ENCODE measurements around the gene FRMD3. TPM values are rescaled to one million over a fixed set of nuclear protein-coding genes. Genes with fewer than 3 reads are reported as not detected.

The FRMD3 gene
- total and polyA plus RNA-seq, 4 donors = 0.16 to 0.75 (median 0.48) TPM

GRCh38 chr9:83296123-83296522 lies 242.1 kb downstream of the FRMD3 start:
- no peaks in the 10 kb centered on the region for H3K9me3 ChIP-seq (ENCODE audit: control insufficient read depth in 4 of 4, low read length in 3 of 4)
- no peak overlapping the region for H3K4me3 ChIP-seq (ENCODE audit: low read depth in 1 of 3, low read length in 3 of 3)
- 72% methylated on average over 2 of the region's 2 CpGs for WGBS
- no peaks in the 10 kb centered on the region for H3K4me1 ChIP-seq (ENCODE audit: control insufficient read depth in 4 of 4, insufficient read depth in 4 of 4, low read length in 3 of 4)
- H3K27me3 ChIP-seq (ENCODE audit: control insufficient read depth in 4 of 4, insufficient read depth in 4 of 4, low read length in 3 of 4) = no peaks in the 10 kb centered on the region
- TF ChIP-seq RAD21 (IDR thresholded peaks at IDR 0.05) = no peak
- no peak for TF ChIP-seq SP1 (IDR thresholded peaks at IDR 0.05)
- no peak for TF ChIP-seq GABPA (IDR thresholded peaks at IDR 0.05 in 1 of 2, conservative IDR thresholded peaks at IDR 0.05 in 1 of 2)
- TF ChIP-seq RXRA (IDR thresholded peaks at IDR 0.05) = no peak
- no peak for TF ChIP-seq HNF4G (IDR thresholded peaks at IDR 0.05)
- no peak for TF ChIP-seq JUND (IDR thresholded peaks at IDR 0.05)
- no peak for TF ChIP-seq CTCF (IDR thresholded peaks at IDR 0.05; ENCODE audit: low read depth, low read length, missing input control)
- TF ChIP-seq REST (IDR thresholded peaks at IDR 0.05) = no peak
- TF ChIP-seq, protein P1, sequence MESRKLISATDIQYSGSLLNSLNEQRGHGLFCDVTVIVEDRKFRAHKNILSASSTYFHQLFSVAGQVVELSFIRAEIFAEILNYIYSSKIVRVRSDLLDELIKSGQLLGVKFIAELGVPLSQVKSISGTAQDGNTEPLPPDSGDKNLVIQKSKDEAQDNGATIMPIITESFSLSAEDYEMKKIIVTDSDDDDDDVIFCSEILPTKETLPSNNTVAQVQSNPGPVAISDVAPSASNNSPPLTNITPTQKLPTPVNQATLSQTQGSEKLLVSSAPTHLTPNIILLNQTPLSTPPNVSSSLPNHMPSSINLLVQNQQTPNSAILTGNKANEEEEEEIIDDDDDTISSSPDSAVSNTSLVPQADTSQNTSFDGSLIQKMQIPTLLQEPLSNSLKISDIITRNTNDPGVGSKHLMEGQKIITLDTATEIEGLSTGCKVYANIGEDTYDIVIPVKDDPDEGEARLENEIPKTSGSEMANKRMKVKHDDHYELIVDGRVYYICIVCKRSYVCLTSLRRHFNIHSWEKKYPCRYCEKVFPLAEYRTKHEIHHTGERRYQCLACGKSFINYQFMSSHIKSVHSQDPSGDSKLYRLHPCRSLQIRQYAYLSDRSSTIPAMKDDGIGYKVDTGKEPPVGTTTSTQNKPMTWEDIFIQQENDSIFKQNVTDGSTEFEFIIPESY (IDR thresholded peaks at IDR 0.05) = no peak
- TF ChIP-seq NR2F2 (IDR thresholded peaks at IDR 0.05) = no peak
- TF ChIP-seq EGR1 (IDR thresholded peaks at IDR 0.05; ENCODE audit: low read depth in 2 of 2) = no peak
- TF ChIP-seq ATF3 (IDR thresholded peaks at IDR 0.05) = no peak
- TF ChIP-seq FOXA1 (IDR thresholded peaks at IDR 0.05) = no peak
- TF ChIP-seq YY1 (IDR thresholded peaks at IDR 0.05) = no peak
- no peak for TF ChIP-seq TAF1 (conservative IDR thresholded peaks at IDR 0.05)
- TF ChIP-seq MAX (IDR thresholded peaks at IDR 0.05) = no peak
- no peak for TF ChIP-seq FOXA2 (IDR thresholded peaks at IDR 0.05)
- no peak for TF ChIP-seq HNF4A (conservative IDR thresholded peaks at IDR 0.05)
- no peak overlapping the region for H3K27ac ChIP-seq (ENCODE audit: low read depth in 1 of 2, low read length in 2 of 2)
- H3K36me3 ChIP-seq (ENCODE audit: control insufficient read depth in 4 of 4, insufficient read depth in 3 of 4, low read depth in 1 of 4, low read length in 3 of 4) = no peaks in the 10 kb centered on the region
- no peak for DNase-seq (ENCODE audit: low spot score)
- no peak overlapping the region for H3K9ac ChIP-seq (ENCODE audit: low read depth in 1 of 2, low read length in 2 of 2)
